HG02943 (cell line): ENCODE measurements around the gene HPS4.
A peak's percentile ranks its signal among the peaks of the same experiment; 100 is the strongest.
"Not testable (repeated sequence)": the region's sequence is repeated elsewhere in the genome, so short reads cannot be mapped to it uniquely, and the experiment has no call there.

Source experiments
- ATAC-seq: cut with Tn5 transposase; IDR thresholded peaks from one replicate; pipeline ENCODE4 v1.9.1; 2021; ENCODE audit warnings: mild to moderate bottlenecking, low read depth, moderate library complexity; ENCODE audit not compliant: unreplicated experiment

Gene HPS4

GRCh38 chr22:26483439-26484359, at the start of gene HPS4, which contains the start of gene SRRD:
Gene HPS4 (minus strand): TSS chr22:26483783. CDS start chr22:26481762, 2,021 bp downstream.
Gene SRRD (plus strand): TSS chr22:26483877. CDS start chr22:26483891, 14 bp downstream.
- ATAC-seq = peak; percentile 62

- no peak for ATAC-seq
Measured at GRCh38 chr22:26529345-26529744, 45.8 kb upstream of the HPS4 start.

- ATAC-seq = not testable (repeated sequence)
Measured at GRCh38 chr22:26528518-26528917, 44.9 kb upstream of the HPS4 start.

- no peak for ATAC-seq
Measured at GRCh38 chr22:26527574-26528465, 44.2 kb upstream of the HPS4 start.

- ATAC-seq = no peak
Measured at GRCh38 chr22:26527167-26527566, 43.6 kb upstream of the HPS4 start.

GRCh38 chr22:26525946-26526564, 42.5 kb upstream of the HPS4 start:
- ATAC-seq = no peak

GRCh38 chr22:26524870-26525269, 41.3 kb upstream of the HPS4 start:
- ATAC-seq = no peak

GRCh38 chr22:26522592-26522991, 39.0 kb upstream of the HPS4 start:
- no peak for ATAC-seq

GRCh38 chr22:26522012-26522411, 38.4 kb upstream of the HPS4 start:
- no peak for ATAC-seq

- no peak for ATAC-seq
Measured at GRCh38 chr22:26517429-26517828, 33.8 kb upstream of the HPS4 start.

- no peak for ATAC-seq
Measured at GRCh38 chr22:26516503-26516902, 32.9 kb upstream of the HPS4 start.

GRCh38 chr22:26515931-26516330, 32.3 kb upstream of the HPS4 start:
- ATAC-seq = no peak

GRCh38 chr22:26514419-26515161, 31.0 kb upstream of the HPS4 start:
- no peak for ATAC-seq

- ATAC-seq = no peak
Measured at GRCh38 chr22:26513838-26514237, 30.3 kb upstream of the HPS4 start.

GRCh38 chr22:26512149-26512793, 28.7 kb upstream of the HPS4 start, which contains the start of gene TFIP11:
Gene TFIP11 (minus strand): TSS chr22:26512473. CDS start chr22:26510272, 2,201 bp downstream.
- peak; percentile 97 for ATAC-seq

GRCh38 chr22:26508148-26508547, 24.6 kb upstream of the HPS4 start:
- no peak for ATAC-seq

GRCh38 chr22:26503758-26504157, 20.2 kb upstream of the HPS4 start:
- ATAC-seq = no peak

- no peak for ATAC-seq
Measured at GRCh38 chr22:26502688-26503561, 19.3 kb upstream of the HPS4 start.
